ENCODE data around the gene CCL3.

- no peak for TF ChIP-seq POLR2A (IDR thresholded peaks at IDR 0.05)
- no peak for TF ChIP-seq CTCF (IDR thresholded peaks at IDR 0.05)
- TF ChIP-seq POLR2AphosphoS5 (IDR thresholded peaks at IDR 0.05), result no peak
Measured at GRCh38 chr17:36055171-36055570, 34.8 kb downstream of the CCL3 start.

Measured in prostate gland (tissue), 2 donors.